ENCODE results near the gene CHST2.

Gene CHST2

DNA sequence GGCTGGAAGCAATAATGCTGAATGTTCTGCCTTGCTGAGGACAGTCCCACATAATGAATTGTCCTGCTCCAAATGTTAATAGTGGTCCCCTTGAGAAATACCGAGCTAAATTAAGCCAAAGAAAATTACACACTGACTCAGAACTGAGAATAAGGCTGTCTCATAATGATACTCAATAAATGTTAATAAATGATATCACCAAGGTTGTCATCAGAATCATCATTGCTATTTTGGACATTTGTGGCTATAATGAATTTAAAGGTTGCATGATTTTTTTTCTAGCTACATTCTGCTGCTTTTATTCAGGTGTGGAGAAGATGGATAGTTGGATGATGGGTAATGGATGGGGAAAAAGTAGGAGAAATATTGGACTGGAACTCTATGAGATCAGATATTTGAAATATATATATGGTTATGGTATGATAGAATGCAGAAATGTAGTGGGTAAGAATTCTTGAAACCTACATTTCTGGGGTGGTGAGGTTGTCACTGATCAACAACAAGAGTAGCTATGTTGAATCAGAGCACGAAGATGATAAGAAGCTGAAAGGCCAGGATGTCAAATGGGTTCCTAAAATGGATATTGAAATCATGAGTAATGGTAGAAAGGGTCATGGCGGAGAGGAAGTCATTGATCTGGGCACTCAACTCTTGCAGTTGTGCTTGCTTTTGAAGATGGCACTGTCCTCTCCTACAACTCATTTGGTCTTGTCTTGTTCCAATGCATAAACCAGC lies 12.8 kb downstream of the CHST2 start:
- in situ Hi-C loops (cut with HindIII; ENCODE audit: low sequenced_read_pairs): loop anchor here (25.0 kb wide), 1 partner anchor 530 kb away; no protein-coding TSS in a partner anchor
- DNase-seq (ENCODE audit: low read depth): no peak
- no peak overlapping the region for H3K4me3 ChIP-seq (ENCODE audit: low read depth, low read length)
- TF ChIP-seq, protein P1, sequence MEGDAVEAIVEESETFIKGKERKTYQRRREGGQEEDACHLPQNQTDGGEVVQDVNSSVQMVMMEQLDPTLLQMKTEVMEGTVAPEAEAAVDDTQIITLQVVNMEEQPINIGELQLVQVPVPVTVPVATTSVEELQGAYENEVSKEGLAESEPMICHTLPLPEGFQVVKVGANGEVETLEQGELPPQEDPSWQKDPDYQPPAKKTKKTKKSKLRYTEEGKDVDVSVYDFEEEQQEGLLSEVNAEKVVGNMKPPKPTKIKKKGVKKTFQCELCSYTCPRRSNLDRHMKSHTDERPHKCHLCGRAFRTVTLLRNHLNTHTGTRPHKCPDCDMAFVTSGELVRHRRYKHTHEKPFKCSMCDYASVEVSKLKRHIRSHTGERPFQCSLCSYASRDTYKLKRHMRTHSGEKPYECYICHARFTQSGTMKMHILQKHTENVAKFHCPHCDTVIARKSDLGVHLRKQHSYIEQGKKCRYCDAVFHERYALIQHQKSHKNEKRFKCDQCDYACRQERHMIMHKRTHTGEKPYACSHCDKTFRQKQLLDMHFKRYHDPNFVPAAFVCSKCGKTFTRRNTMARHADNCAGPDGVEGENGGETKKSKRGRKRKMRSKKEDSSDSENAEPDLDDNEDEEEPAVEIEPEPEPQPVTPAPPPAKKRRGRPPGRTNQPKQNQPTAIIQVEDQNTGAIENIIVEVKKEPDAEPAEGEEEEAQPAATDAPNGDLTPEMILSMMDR (IDR thresholded peaks at IDR 0.05; ENCODE audit: low read depth, low read length, missing control alignments): no peak

DNA sequence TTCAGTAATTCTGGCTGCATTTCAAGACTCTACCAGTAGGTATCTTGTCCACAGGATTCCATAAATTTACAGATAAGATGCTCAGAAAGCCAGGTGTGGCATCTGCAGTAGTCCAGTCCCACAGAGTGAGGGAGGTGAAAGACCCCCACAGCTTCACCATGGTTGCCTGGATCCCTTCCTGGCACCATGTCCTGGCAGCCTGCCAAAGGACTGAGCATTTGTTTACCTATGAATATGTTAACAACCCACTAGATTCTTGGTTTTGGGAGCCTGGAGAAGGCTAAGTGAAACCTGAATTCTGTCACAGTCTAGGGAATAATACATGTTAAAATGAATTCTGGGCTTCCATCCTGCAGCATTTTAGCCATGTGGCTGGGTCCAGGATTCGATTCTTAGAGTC lies 14.9 kb downstream of the CHST2 start:
- TF ChIP-seq, protein P1 (IDR thresholded peaks at IDR 0.05; ENCODE audit: low read depth, low read length, missing control alignments): no peak
- in situ Hi-C loops (cut with HindIII; ENCODE audit: low sequenced_read_pairs): loop anchor here (25.0 kb wide), 1 partner anchor 528 kb away; no protein-coding TSS in a partner anchor
- peak; percentile 49 for DNase-seq (ENCODE audit: low read depth)
- no peak overlapping the region for H3K4me3 ChIP-seq (ENCODE audit: low read depth, low read length)

DNA sequence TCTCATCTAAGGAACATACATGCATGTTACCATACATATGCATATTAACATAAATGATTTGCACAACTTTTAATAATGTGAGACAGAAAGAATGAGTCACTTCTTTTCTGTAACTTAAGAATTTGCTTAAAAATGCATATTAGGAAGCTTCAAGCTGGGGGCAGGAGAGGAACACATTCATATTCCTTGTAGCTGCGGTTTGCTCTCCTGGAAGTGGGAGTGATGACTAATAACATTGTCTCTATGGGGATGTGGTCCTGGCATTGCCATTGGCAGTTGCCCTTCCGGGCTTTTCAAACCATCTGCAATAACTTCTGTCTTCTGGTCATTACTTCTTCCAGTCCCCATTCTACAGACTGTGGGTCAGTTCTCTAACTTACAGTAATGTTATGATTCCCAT lies 15.6 kb downstream of the CHST2 start:
- TF ChIP-seq, protein P1 (IDR thresholded peaks at IDR 0.05; ENCODE audit: low read depth, low read length, missing control alignments): peak; percentile 3
- in situ Hi-C loops (cut with HindIII; ENCODE audit: low sequenced_read_pairs): loop anchor here (25.0 kb wide), 1 partner anchor 527 kb away; no protein-coding TSS in a partner anchor
- no peak overlapping the region for H3K4me3 ChIP-seq (ENCODE audit: low read depth, low read length)
- DNase-seq (ENCODE audit: low read depth): peak; percentile 95

GRCh38 chr3:143137435-143138036 lies 18.0 kb downstream of the CHST2 start:
- no peak overlapping the region for H3K4me3 ChIP-seq (ENCODE audit: low read depth, low read length)
- in situ Hi-C loops (cut with HindIII; ENCODE audit: low sequenced_read_pairs): loop anchor here (25.0 kb wide), 1 partner anchor 525 kb away; no protein-coding TSS in a partner anchor
- TF ChIP-seq, protein P1 (IDR thresholded peaks at IDR 0.05; ENCODE audit: low read depth, low read length, missing control alignments): no peak
- DNase-seq (ENCODE audit: low read depth): no peak

- H3K4me3 ChIP-seq (ENCODE audit: low read depth, low read length): no peak overlapping the region
- TF ChIP-seq, protein P1 (IDR thresholded peaks at IDR 0.05; ENCODE audit: low read depth, low read length, missing control alignments): no peak
- no peak for DNase-seq (ENCODE audit: low read depth)
- in situ Hi-C loops (cut with HindIII; ENCODE audit: low sequenced_read_pairs): loop anchor here (25.0 kb wide), 1 partner anchor 523 kb away; no protein-coding TSS in a partner anchor
These were observed 19.4 kb downstream of the CHST2 start for GRCh38 chr3:143138953-143139352.

DNA sequence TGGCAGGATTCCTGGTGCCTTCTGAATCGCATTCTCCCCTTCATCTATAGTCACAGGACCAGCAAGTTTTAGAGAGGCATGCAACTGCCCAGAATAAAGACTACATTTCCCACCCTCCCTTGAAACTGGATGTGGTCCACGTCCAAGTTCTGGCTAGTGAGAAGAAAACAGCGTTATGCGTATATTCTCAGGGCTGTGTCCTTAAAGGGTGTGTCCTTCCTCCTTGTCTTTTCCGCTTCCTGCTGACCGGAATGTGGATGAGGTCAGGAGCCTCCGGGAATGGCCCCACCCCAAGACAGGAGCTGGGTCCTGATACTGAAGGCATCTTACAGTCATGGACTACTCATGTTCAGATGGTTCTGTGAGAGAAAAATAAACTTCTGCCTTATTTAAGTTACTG lies 20.2 kb downstream of the CHST2 start:
- no peak overlapping the region for H3K4me3 ChIP-seq (ENCODE audit: low read depth, low read length)
- TF ChIP-seq, protein P1 (IDR thresholded peaks at IDR 0.05; ENCODE audit: low read depth, low read length, missing control alignments): no peak
- DNase-seq (ENCODE audit: low read depth): no peak
- in situ Hi-C loops (cut with HindIII; ENCODE audit: low sequenced_read_pairs): loop anchor here (25.0 kb wide), 1 partner anchor 523 kb away; no protein-coding TSS in a partner anchor

Data from astrocyte of the cerebellum (primary cell).